ENCODE measurements around the gene TNS1. TPM values are rescaled to one million over a fixed set of nuclear protein-coding genes. Genes with fewer than 3 reads are reported as not detected.

Gene TNS1
- total RNA-seq, 1 donor from 2014 or later, result 505 TPM

DNA sequence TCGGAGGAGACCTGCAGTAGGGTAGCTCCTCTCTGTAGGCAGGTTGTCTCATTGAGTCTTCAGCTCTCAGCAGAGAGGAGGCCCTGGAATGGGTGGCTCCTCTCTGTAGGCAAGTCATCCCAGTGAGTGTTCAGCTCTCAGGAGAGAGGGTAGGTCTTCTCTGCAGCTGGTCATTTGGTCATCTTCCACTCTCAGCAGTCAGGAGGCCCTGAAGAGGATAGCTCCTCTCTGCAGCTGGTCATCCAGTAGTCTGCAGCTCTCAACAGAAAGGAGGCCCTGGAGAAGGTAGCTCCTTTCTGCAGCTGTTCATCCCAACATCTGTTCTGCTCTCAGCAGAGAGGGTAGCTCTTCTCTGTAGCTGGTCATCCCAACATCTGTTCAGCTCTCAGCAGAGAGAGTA lies 40.3 kb upstream of the TNS1 start:
- ATAC-seq (no peak), DNase-seq (no peak)
- no peak overlapping the region for H3K4me3 ChIP-seq
- H3K4me1 ChIP-seq, result no peaks in the 10 kb centered on the region
- intact Hi-C loops (cut with DNase I), result no loop called here
- H3K27ac ChIP-seq, result no peak overlapping the region
- H3K36me3 ChIP-seq, result no peaks in the 10 kb centered on the region
- H3K27me3 ChIP-seq (ENCODE audit: low read depth), result no peaks in the 10 kb centered on the region
- H3K9me3 ChIP-seq, result no peaks in the 10 kb centered on the region
- TF ChIP-seq, protein P1, sequence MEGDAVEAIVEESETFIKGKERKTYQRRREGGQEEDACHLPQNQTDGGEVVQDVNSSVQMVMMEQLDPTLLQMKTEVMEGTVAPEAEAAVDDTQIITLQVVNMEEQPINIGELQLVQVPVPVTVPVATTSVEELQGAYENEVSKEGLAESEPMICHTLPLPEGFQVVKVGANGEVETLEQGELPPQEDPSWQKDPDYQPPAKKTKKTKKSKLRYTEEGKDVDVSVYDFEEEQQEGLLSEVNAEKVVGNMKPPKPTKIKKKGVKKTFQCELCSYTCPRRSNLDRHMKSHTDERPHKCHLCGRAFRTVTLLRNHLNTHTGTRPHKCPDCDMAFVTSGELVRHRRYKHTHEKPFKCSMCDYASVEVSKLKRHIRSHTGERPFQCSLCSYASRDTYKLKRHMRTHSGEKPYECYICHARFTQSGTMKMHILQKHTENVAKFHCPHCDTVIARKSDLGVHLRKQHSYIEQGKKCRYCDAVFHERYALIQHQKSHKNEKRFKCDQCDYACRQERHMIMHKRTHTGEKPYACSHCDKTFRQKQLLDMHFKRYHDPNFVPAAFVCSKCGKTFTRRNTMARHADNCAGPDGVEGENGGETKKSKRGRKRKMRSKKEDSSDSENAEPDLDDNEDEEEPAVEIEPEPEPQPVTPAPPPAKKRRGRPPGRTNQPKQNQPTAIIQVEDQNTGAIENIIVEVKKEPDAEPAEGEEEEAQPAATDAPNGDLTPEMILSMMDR (IDR thresholded peaks at IDR 0.05), result no peak

DNA sequence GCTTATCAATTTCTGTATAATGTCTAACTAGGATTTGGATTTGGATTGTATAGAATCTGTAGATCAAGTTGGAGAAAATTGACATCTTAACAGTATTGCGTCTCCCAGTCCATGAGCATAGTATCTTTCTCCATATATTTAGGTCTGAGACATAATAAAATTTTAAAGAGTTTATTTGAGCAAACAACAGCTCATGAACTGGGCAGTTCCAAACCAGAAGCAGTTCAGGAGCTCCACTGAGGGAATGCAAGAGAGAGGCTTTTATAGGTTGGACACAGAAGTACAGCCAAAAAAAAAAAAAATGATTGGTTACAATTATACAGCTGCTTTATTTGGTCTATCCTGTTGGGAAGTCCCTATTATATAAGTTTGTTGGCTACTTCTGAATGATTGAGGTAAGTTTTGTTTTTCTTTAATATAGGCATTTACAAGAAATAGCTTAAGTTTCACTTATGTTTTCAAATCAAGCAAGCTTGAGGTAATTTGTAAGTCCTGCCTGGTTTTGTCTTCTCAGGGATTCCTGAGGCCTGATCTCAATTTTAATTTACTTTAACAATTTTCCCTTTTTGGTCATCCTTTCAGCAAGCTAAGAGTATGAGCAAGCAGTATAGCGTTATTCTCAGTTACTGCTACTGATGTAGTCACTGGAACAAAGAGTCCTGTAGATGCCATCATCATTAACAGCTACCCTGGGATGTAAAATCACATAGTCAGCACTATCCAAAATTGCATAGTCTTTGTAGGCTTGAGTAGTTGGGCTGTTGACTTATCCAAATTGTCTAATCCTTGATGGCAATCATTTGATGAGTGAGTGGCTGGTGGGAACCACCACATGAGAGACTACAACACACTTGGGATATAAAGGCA lies 38.7 kb upstream of the TNS1 start:
- Histone ChIP-seq H3K36me3 (no peaks in the 10 kb centered on the region), H3K9me3 (no peaks in the 10 kb centered on the region), H3K4me3 (no peak overlapping the region), H3K27me3 (ENCODE audit: low read depth) (no peaks in the 10 kb centered on the region), H3K4me1 (no peaks in the 10 kb centered on the region), H3K27ac (no peak overlapping the region)
- no peak for DNase-seq
- intact Hi-C loops (cut with DNase I), result no loop called here
- no peak for ATAC-seq
- TF ChIP-seq, protein P1 (IDR thresholded peaks at IDR 0.05), result no peak

DNA sequence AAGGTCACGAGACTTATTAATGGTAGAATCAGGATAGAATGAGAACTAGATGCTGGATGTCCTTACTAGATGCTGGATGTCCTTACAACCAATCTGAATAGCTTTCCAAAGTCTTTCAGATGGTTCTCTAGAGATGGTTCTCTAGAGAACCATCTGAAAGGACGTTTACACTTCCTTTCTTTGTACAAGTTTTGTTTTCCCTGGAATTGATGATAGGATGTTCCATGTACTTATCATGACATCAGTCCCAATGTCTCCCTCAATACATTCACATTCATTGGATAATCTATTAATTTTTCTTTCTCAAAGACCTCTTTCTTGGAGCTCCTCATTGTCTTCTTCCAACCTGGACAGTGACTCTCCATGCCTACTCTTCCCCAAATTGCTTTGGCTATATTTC lies 38.1 kb upstream of the TNS1 start:
- Histone ChIP-seq H3K4me3 (no peak overlapping the region), H3K36me3 (no peaks in the 10 kb centered on the region), H3K27ac (no peak overlapping the region), H3K9me3 (no peaks in the 10 kb centered on the region), H3K4me1 (no peaks in the 10 kb centered on the region), H3K27me3 (ENCODE audit: low read depth) (no peaks in the 10 kb centered on the region)
- intact Hi-C loops (cut with DNase I), result no loop called here
- no peak for DNase-seq
- TF ChIP-seq, protein P1 (IDR thresholded peaks at IDR 0.05), result no peak
- ATAC-seq, result no peak

DNA sequence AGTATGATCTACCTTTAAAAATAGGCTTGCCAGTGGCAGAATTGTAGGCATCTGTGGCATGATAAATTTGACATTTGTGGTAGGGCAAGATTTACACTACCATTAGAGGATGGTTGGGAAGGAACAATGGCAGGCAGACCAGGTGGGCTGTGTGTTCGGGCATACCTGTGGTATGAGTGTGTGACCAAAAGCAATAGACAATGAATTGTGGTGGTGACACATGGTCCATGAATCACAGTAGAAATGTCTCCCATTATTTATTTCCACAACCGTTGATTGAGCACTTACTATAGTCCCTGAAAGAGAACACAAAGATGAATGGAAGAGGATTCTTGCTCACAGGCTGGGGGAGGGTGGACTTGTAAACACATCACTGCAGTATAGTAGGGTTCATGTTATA lies 36.4 kb upstream of the TNS1 start:
- Histone ChIP-seq H3K4me3 (no peak overlapping the region), H3K4me1 (peaks cover 5% of the 10 kb centered on the region), H3K36me3 (no peaks in the 10 kb centered on the region), H3K27me3 (ENCODE audit: low read depth) (peaks cover 3% of the 10 kb centered on the region), H3K27ac (no peak overlapping the region), H3K9me3 (no peaks in the 10 kb centered on the region)
- intact Hi-C loops (cut with DNase I), result no loop called here
- ATAC-seq (no peak), DNase-seq (no peak)
- TF ChIP-seq, protein P1 (IDR thresholded peaks at IDR 0.05), result no peak

DNA sequence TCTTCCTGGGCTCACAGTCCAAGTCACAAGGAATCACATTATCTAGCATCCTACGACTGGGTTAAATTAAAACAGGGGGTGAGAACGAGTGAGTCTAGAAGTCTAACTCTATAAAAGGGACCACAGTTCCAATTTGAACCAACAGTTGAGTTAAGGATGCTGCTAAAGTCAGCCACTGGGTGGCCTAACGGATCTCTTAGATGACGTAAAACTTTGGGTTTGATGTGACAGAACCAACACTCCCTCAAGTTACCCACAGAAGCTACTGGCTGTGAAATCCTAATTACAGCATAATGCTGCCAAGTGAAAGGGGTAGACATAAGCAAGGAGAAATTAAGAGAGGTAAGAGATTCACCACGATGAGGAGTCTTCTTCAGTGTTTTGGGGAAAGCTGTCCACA lies 33.6 kb upstream of the TNS1 start:
- Histone ChIP-seq H3K4me1 (peaks cover 10% of the 10 kb centered on the region), H3K36me3 (no peaks in the 10 kb centered on the region), H3K9me3 (no peaks in the 10 kb centered on the region), H3K27me3 (ENCODE audit: low read depth) (peaks cover 14% of the 10 kb centered on the region), H3K27ac (no peak overlapping the region), H3K4me3 (no peak overlapping the region)
- DNase-seq (no peak), ATAC-seq (no peak)
- TF ChIP-seq, protein P1 (IDR thresholded peaks at IDR 0.05), result no peak
- intact Hi-C loops (cut with DNase I), result no loop called here
